Keratinocyte (primary cell): ENCODE data around the gene SMOC1. TPM values are rescaled to one million over a fixed set of nuclear protein-coding genes. Genes with fewer than 3 reads are reported as not detected.

Source experiments
- DNase-seq: peaks from one replicate; pipeline ENCODE4 v3.0.0-alpha.2; 2011; ENCODE audit warnings: low read depth, missing footprints, low spot score
- FAIRE-seq: peaks from 2 replicates; lab custom pipeline; 2011; peaks lifted over from hg19 to GRCh38; lab: Jason Lieb, UNC
- H2AFZ ChIP-seq: 2 replicates; pipeline ENCODE4 v1.6.0; 2012; ENCODE audit warnings: low read length, control low read depth, inconsistent platforms; ENCODE audit not compliant: control insufficient read depth
- H3K27ac ChIP-seq: 2 replicates; pipeline ENCODE4 v1.5.1; 2011; ENCODE audit warnings: low read length; ENCODE audit not compliant: control insufficient read depth, insufficient read depth
- H3K27me3 ChIP-seq: 3 replicates; pipeline ENCODE4 v1.6.0; 2011; ENCODE audit warnings: low read length; ENCODE audit not compliant: control insufficient read depth, insufficient read depth; ENCODE audit errors: extremely low read depth
- H3K36me3 ChIP-seq, 2 experiments: 2 replicates in 1 of 2; 3 replicates in 1 of 2; pipeline ENCODE4 v1.5.1; 2011; ENCODE audit warnings: low read length in 2 of 2, mild to moderate bottlenecking in 1 of 2; ENCODE audit not compliant: control insufficient read depth in 2 of 2, insufficient read depth in 2 of 2; ENCODE audit errors: extremely low read depth in 1 of 2
- H3K4me1 ChIP-seq: 3 replicates; pipeline ENCODE4 v1.5.1; 2011; ENCODE audit warnings: low read length; ENCODE audit not compliant: control insufficient read depth, insufficient read depth; ENCODE audit errors: extremely low read depth
- H3K4me2 ChIP-seq: 3 replicates; pipeline ENCODE4 v1.6.0; 2011; ENCODE audit warnings: low read depth, low read length; ENCODE audit not compliant: control insufficient read depth, insufficient read depth; ENCODE audit errors: extremely low read depth
- H3K4me3 ChIP-seq, 3 experiments: fragments of 200-600 bp in 1 of 3; sonication (generic) in 1 of 3; 2 replicates in 2 of 3; 3 replicates in 1 of 3; pipeline ENCODE4 v1.5.1; 2011 to 2016; ENCODE audit warnings: low read length in 3 of 3, mild to moderate bottlenecking in 3 of 3, control low read depth in 2 of 3, inconsistent platforms in 1 of 3, low read depth in 1 of 3, mixed read lengths in 1 of 3, mixed run types in 1 of 3, moderate library complexity in 1 of 3; ENCODE audit not compliant: control insufficient read depth in 2 of 3, insufficient read depth in 2 of 3; ENCODE audit errors: extremely low read depth in 1 of 3
- H3K79me2 ChIP-seq: 2 replicates; pipeline ENCODE4 v1.6.0; 2012; ENCODE audit warnings: low read length; ENCODE audit not compliant: control insufficient read depth, insufficient read depth
- H3K9ac ChIP-seq: 3 replicates; pipeline ENCODE4 v1.6.0; 2011; ENCODE audit warnings: low read length; ENCODE audit not compliant: control insufficient read depth, insufficient read depth; ENCODE audit errors: extremely low read depth
- H3K9me1 ChIP-seq: 3 replicates; pipeline ENCODE4 v1.6.0; 2011; ENCODE audit warnings: low read length; ENCODE audit not compliant: control insufficient read depth, insufficient read depth; ENCODE audit errors: extremely low read depth
- H3K9me3 ChIP-seq: 2 replicates; pipeline ENCODE4 v1.5.1; 2012; ENCODE audit warnings: low read depth, low read length; ENCODE audit not compliant: control insufficient read depth
- H4K20me1 ChIP-seq: 3 replicates; pipeline ENCODE4 v1.6.0; 2011; ENCODE audit warnings: low read length; ENCODE audit not compliant: control insufficient read depth, insufficient read depth; ENCODE audit errors: extremely low read depth
- CTCF ChIP-seq, 3 experiments: IDR thresholded peaks in 1 of 3; conservative IDR thresholded peaks in 1 of 3; optimal IDR thresholded peaks in 1 of 3; 2 replicates in 2 of 3; 3 replicates in 1 of 3; pipeline versions ENCODE3 to v1.5.1; 2011; ENCODE audit warnings: low read length in 3 of 3, mild to moderate bottlenecking in 3 of 3, moderate library complexity in 2 of 3, control low read depth in 1 of 3, inconsistent platforms in 1 of 3; ENCODE audit not compliant: insufficient read depth in 2 of 3; ENCODE audit errors: extremely low read depth in 1 of 3
- EZH2 ChIP-seq: IDR thresholded peaks from one replicate; pipeline ENCODE4 v1.6.1; 2012; ENCODE audit warnings: inconsistent platforms, mild to moderate bottlenecking, low read length, moderate library complexity
- dilution Hi-C: fragments of 300-500 bp; cut with MboI; formaldehyde crosslinking; loops from one replicate; pipeline ENCODE4 v1.7.0; 2020; ENCODE audit warnings: low sequenced_read_pairs; ENCODE audit not compliant: extremely low pct_ligation_motif_present
- polyA minus RNA-seq, 3 experiments: library from RNA; depleted of rRNA, polyadenylated mRNA; stranded (reverse); fragments of >200 nt; gene quantifications; 1 replicate in 1 of 3; 2 replicates in 1 of 3; 3 replicates in 1 of 3; pipeline ENCODE4 v1.2.3, GENCODE V29; 2011
- polyA plus RNA-seq, 5 experiments: library from polyadenylated mRNA; depleted of rRNA in 3 of 5; stranded (reverse) in 3 of 5; stranded (forward) in 1 of 5; unstranded in 1 of 5; fragments of >200 nt; gene quantifications; 1 replicate in 1 of 5; 2 replicates in 3 of 5; 3 replicates in 1 of 5; pipeline versions ENCODE4 v1.2.1 to v1.2.3, GENCODE V29; 2011 to 2012; ENCODE audit warnings: missing spikeins in 2 of 5, low read depth in 1 of 5, low replicate concordance in 1 of 5

SMOC1 gene
- polyA plus RNA-seq (2.0 to 18.8 TPM (median 6.0 TPM) in 3 replicates), polyA minus RNA-seq (2.2 to 15.8 TPM (median 4.3 TPM) in 3 replicates)
- polyA plus RNA-seq (2011; ENCODE audit: low read depth), result 4.6 TPM
- polyA plus RNA-seq (2011; cell fraction: cytosol; rRNA removed), result 5.2 and 5.4 TPM in 2 replicates
- polyA plus RNA-seq (2011; cell fraction: nucleus; rRNA removed), result 11.8 and 12.0 TPM in 2 replicates
- 3.5 and 15.6 TPM in 2 replicates for polyA plus RNA-seq (2012; ENCODE audit: low replicate concordance)
- 8.4 TPM for polyA minus RNA-seq (2011; cell fraction: cytosol; rRNA and poly(A)+ RNA removed)
- 10.7 and 12.2 TPM in 2 replicates for polyA minus RNA-seq (2011; cell fraction: nucleus; rRNA and poly(A)+ RNA removed)

- peaks cover 40% of the 10 kb centered on the region for H3K27me3 ChIP-seq
- dilution Hi-C loops, result no loop called here
- H4K20me1 ChIP-seq, result no peaks in the 10 kb centered on the region
- H3K4me2 ChIP-seq, result peak within 1 kb of the TSS; percentile 87
- H3K9ac ChIP-seq, result peak within 1 kb of the TSS; percentile 71
- H3K36me3 ChIP-seq, result no peaks in the 10 kb centered on the region
- H3K9me3 ChIP-seq, result no peaks in the 10 kb centered on the region
- TF ChIP-seq CTCF (optimal IDR thresholded peaks at IDR 0.05 in 1 of 3, IDR thresholded peaks at IDR 0.05 in 1 of 3, conservative IDR thresholded peaks at IDR 0.05 in 1 of 3; ENCODE audit: extremely low read depth in 1 of 3, insufficient read depth in 2 of 3, low read length in 3 of 3) (no peak), EZH2 (no peak)
- no peaks in the 10 kb centered on the region for H3K9me1 ChIP-seq
- no peak within 1 kb of the TSS for H3K27ac ChIP-seq
- H3K79me2 ChIP-seq, result no peaks in the 10 kb centered on the region
- no peak for FAIRE-seq
- DNase-seq, result no peak
- peaks cover 9% of the 10 kb centered on the region for H3K4me1 ChIP-seq
- H2AFZ ChIP-seq, result peak within 1 kb of the TSS; percentile 60
- peak within 1 kb of the TSS; percentile 50 to 71 (median 64) for H3K4me3 ChIP-seq
These were observed at the start of gene SMOC1 for GRCh38 chr14:69879175-69880043. SMOC1 (plus strand) TSS chr14:69879416; CDS start chr14:69879679, 263 bp downstream.

GRCh38 chr14:69838881-69839416 is 40.3 kb upstream of the SMOC1 start:
- H3K27ac ChIP-seq, result no peak overlapping the region
- no peaks in the 10 kb centered on the region for H3K4me1 ChIP-seq
- no peaks in the 10 kb centered on the region for H4K20me1 ChIP-seq
- peaks cover 11% of the 10 kb centered on the region for H3K27me3 ChIP-seq
- DNase-seq (no peak), FAIRE-seq (no peak)
- H3K9ac ChIP-seq, result no peak overlapping the region
- H3K36me3 ChIP-seq, result no peaks in the 10 kb centered on the region
- H3K9me3 ChIP-seq, result no peaks in the 10 kb centered on the region
- H3K9me1 ChIP-seq, result no peaks in the 10 kb centered on the region
- no peak overlapping the region for H3K4me3 ChIP-seq
- TF ChIP-seq EZH2 (no peak), CTCF (optimal IDR thresholded peaks at IDR 0.05 in 1 of 3, IDR thresholded peaks at IDR 0.05 in 1 of 3, conservative IDR thresholded peaks at IDR 0.05 in 1 of 3; ENCODE audit: extremely low read depth in 1 of 3, insufficient read depth in 2 of 3, low read length in 3 of 3) (no peak)
- no peak overlapping the region for H3K4me2 ChIP-seq
- H3K79me2 ChIP-seq, result no peaks in the 10 kb centered on the region
- no peak overlapping the region for H2AFZ ChIP-seq
- dilution Hi-C loops, result no loop called here
